ENCODE results near the gene NUDT2.
"Not testable (repeated sequence)": the region's sequence is repeated elsewhere in the genome, so short reads cannot be mapped to it uniquely, and the experiment has no call there.

NUDT2 gene

DNA sequence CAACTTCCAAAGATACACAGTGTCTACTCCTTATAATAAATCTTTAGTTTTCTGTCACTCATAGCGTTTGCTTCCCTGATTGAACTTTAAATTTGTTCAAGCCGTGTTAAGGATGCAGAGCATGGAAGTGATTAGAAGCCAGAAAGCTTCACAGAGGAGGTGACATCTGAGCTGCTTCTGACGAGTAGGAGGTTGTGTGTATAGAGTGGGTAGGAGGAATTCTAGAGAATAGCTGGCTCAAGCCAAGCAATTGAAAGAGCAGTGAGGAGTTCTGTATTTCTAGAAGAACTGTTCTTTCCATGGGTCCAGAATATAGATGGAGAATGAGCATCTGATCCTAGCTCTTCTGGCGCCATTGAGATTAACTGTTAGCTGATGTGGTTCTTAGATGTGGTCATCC, 6.0 kb downstream of the NUDT2 start:
- ATAC-seq, result no peak
- no peak for DNase-seq

DNA sequence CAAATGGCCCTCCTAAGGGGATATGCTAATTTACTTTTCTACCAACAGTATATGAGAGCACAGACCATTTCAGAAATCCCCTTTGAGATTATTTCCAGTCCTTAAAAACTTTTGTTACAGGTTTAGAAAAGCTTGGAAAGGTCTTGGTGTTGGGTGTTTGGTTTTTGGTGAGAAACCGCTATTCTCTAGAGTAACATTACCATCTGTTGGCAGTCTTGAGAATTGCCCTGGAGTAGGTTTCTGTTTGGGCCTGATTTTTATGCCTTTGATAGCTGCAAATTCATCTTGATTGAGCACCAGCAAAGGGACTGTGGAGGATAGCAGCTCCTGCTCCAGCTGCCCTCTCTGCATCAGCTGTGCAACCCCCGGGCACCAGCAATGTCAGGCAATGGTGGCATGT, 8.0 kb downstream of the NUDT2 start:
- ATAC-seq (no peak), DNase-seq (no peak)

DNA sequence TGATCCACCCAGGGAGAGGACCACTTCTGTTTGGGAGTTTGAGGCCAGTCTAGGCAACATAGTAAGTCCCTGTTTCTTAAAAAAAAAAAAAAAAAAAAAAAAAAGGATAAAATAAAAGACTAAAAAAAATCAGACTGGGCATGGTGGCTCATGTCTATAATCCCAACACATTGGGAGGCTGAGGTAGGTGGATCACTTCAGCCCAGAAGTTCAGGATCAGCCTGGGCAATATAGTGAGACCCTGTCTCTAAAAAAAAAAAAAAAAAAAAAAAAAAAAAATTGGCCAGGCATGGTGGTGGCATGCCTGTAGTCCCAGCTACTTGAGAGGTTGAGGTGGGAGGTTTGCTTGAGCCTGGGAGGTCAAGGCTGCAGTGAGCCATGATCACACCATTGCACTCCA, 8.7 kb downstream of the NUDT2 start:
- ATAC-seq, result not testable (repeated sequence)

DNA sequence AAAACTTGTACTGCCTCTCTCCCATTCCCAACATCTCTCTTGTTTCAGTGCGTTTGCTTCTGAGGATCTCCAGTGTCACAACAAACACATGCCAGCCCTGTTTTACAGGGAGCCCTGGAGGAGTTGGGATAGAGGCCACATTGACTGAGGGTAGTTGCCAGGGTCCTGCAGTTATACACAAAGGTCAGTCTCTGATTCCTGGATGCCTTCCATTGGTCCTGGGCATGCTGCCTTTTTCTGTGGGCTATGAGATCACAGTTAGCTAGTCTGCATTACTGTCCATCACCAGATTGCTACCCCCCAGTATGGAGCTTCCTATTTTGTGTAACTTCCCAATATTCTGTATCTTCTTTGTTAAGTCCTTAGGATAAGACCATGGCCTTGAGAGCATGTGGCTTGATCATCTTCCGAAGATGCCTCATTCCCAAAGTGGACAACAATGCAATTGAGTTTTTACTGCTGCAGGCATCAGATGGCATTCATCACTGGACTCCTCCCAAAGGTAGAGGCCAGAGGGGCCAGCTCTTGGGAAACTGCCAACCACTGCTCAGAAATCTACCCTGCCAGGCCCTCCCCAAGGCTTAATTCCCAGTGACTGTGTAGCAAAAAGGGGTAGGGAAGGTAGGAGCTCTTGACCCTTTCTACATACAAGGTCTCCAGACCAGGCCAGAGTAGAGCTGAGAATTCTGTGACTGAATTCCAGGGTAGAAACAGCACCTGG, 9.5 kb downstream of the NUDT2 start:
- ATAC-seq, result no peak
- DNase-seq, result no peak

More for the DNA sequence above, 8.7 kb downstream of the NUDT2 start:
- DNase-seq, result not testable (repeated sequence)

DNA sequence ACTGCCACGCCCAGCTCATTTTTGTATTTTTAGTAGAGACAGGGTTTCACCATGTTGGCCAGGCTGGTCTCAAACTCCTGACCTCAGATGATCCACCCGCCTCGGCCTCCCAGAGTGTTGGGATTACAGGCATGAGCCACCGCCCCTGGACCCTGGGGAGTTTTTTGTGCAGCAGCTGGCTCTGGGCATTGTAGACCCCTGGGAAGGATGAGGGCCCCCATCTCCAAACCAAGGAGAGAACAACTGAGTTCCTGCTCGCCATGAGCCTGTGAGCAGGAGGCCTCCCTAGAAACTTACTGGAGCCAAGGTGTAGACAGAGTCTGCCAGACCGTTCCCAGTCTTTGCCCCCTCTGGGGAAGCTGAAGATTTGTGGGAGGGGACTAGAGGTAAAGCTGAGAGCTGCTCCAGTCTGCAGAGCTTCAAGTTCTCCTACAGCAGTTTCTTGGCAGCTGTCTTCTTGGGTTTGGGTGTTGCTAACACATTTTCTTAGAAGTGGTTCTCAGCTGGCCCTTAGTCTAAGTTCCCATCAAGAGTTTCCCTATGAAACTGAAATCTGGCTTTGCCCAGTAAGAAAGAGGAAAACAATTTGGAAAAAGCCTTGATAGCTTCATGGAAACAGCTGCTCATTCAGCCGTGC, 12.4 kb downstream of the NUDT2 start:
- no peak for DNase-seq
- no peak for ATAC-seq

DNA sequence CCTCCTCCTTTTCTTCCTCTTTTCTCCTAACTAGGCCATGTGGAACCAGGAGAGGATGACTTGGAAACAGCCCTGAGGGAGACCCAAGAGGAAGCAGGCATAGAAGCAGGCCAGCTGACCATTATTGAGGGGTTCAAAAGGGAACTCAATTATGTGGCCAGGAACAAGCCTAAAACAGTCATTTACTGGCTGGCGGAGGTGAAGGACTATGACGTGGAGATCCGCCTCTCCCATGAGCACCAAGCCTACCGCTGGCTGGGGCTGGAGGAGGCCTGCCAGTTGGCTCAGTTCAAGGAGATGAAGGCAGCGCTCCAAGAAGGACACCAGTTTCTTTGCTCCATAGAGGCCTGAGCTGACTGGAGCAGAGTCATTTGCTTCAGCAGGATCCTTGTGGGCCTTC, 13.7 kb downstream of the NUDT2 start:
- DNase-seq, result no peak
- ATAC-seq, result no peak

DNA sequence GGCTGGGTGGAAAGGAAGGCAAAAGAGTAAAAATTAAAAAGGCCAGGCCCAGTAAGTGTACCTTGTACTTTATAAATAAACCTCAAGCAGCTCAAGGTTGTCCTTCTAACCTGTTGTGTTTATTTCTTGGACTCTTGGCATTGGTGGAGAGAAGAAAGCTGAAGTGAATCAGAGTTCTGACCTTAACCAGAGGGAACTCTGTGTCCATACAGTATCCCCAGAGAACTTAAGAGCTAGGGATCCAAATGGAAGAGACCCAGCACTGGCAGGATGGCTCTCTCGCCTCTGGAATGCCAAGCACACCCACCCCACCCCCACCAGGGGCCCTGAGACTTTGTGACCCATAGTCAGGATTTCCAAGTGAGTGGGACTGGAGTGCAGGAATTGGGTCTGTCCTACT, 14.2 kb downstream of the NUDT2 start:
- ATAC-seq (no peak), DNase-seq (no peak)

DNA sequence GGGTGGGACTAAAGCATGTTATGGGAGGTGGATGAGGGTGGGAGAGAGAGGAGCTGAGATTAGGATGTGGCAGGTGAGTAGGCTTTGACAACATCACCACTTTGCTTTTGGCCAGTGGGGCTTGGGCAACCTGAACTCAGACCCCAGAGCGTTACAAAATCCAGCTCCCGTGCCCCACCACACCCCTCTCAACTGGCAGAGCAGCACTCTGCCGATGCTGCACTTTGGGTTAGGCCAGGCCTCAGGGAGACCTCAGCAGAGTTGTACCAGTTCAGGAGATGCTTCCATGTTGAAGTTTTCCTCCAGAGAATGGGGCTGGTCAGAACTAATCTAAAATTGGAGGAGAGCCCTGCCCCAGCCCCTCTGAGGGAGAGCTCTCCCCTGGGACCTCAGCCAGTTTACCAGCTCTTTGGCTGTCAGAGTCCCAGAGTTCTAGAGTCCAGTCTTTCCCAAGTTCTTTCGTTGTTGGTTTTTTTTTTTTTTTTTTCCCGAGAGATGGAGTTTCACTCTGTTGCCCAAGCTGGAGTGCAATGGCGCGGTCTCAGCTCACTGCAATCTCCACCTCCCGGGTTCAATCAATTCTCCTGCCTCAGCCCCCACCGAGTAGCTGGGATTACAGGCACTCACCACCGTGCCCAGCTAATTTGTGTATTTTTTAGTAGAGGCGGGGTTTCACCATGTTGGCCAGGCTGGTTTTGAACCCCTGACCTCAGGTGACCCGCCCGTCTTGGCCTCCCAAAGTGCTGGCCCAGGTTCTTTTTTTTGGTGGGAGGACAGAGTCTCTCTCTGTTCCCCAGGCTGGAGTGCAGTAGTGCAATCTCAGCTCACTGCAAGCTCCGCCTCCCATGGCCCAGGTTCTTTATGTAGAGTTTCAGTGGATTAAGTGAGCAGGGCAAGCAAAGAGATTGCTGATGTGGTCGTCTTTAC, 17.8 kb downstream of the NUDT2 start:
- no peak for DNase-seq

DNA sequence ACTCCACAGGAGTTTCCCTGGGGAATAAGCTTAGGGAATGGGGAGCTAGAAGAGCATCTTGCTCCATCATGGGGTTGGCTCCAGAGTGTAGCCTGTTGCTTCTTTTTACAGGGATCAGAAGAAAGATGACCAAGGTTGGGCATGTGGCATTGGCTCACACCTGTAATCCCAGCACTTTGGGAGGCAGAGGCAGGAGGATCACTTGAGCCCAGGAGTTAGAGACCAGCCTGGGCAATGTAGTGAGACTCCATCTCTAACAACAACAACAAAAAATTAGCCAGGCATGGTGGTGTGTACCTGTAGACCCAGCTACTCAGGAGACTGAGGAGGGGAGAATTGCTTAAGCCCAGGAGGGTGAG, 18.4 kb downstream of the NUDT2 start:
- DNase-seq, result no peak
- no peak for ATAC-seq

More for the DNA sequence above, 17.8 kb downstream of the NUDT2 start:
- ATAC-seq, result no peak

DNA sequence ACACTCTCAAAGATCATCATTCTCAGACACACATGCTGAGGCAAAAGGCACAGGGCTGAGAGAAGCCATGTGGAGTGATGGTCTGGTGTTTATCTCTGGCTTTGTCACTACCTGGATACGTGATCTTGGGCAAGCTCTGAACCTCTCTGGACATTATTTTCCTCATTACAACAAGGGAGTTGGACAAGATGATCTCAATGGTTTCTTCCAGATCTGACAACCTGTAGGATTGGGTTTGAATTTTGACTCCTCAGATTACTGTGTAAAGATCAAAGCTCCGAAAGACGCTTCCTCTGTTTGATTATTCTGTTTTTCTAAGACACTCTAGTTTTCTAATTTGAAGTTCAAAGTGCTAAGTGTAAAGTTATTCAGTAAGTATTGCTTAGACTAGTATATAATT, 20.0 kb downstream of the NUDT2 start:
- no peak for DNase-seq
- ATAC-seq, result no peak

DNA sequence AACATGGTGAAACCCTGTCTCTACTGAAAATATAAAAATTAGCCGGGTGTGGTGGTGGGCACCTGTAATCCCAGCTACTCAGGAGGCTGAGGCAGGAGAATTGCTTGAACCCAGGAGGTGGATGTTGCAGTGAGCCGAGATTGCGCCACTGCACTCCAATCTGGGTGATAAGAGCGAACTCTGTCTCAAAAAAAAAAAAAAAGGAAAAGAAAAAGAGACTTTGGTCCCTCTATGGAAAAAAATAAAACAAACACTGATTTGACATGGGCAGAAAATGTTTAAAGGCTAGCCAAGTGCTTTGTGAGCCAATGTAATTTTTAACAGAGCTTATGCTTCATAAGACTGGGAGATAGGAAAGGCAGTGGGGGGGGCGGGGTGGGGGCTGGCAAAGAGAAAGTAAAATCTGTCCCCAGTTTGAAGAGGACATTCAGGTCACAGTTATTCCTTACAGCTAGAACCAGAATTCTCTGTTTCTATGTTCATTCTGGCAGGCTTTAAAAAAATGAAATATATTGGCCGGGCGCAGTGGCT, 22.8 kb downstream of the NUDT2 start:
- not testable (repeated sequence) for DNase-seq, ATAC-seq

DNA sequence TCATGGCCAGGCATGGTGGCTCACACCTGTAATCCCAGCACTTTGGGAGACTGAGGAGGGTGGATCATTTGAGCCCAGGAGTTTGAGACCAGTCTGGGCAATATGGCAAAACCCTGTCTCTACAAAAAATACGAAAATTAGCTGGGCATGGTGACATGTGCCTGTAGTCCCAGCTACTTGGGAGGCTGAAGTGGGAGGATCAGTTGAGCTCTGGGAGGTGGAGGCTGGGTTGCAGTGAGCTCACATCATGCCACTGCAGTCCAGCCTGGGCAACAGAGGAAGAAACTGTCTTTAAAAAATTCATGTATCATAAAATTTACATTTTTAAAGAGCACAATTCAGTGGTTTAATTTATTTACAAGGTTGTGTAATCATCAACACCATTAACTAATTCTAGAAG, 23.6 kb downstream of the NUDT2 start:
- not testable (repeated sequence) for DNase-seq, ATAC-seq

DNA sequence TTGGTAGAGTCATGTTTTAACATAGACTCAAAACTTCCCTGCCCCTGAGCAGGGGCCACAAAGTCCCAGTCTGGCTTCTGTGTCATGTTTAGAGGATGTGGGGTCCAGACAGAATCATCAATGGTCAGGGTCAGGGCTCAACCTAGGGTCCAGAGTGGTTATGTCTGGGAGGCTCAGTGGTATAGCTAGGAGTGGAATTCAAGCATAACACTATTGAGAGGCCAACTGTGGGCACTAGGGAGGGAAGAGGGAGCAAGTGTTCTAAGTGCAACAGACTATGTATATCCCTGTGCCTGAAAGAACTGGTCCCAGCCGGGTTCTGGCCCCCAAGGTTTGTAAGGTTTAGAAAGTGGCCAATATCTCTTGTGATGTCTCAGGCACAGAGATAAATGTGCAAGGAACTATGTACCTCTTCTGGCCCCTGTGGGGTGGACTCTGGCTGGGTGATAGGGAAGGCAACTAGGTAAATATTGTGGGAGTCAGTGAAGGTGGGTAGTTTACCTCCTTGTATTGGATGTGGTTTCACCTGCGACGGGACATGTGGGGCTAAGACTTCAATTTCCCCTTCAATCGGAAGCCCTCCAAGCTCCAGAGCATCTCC, 33.3 kb downstream of the NUDT2 start:
- DNase-seq, result no peak
- ATAC-seq, result no peak

DNA sequence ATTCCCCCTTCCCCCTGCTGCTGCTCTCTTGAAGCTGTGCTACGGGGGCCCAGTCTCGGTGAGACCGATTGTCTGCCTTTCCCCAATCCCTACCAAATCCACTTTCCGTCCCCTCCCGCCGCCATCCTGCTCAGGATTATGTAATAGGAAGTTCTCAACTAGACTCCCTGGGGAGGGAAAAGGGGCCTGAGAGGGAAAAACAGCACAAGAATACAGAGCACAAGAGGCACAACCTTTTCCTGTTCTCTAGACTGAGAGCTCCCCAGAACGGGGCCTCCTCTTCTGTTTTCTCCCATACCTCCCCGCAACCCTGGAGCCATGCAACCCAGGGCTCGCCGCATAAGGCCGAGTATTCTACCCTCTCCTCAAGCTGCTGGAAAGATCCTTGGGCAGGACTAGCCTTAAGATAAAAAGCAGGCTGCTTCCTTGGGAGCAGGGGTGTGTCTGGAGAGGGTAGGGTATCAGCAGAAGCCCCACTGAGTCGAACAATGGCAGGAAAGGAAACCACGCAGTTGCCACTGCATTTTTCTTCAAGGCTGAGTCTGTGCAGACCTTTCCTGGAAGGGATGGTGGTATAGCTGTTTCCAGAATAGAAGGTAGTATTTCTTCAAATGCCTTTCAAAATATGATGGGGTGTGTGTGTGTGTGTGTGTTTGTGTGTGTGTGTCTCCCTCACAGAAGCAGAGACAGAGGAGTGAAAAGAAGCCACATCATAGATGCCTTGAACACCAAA, 34.4 kb downstream of the NUDT2 start:
- no peak for ATAC-seq
- no peak for DNase-seq

DNA sequence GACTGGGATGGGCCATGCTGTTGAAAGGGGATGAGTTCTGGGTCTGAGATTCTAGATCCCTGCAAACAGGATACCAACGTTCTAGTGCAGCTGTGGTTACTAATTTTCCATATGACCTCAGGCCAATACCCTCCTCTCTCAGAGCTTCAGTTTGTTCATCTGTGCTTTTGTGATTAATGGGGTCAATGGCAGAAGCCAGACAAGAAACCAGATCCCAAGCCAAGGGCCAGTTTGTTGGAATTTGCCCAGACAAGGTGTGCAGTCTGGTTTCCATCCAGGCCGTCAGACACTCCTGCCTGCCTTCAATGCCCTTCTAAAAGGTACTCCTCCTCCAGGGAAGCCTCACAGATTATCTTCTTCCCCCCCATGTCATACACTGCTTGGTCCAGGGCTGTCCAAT, 35.9 kb downstream of the NUDT2 start:
- DNase-seq, result no peak
- ATAC-seq, result no peak

DNA sequence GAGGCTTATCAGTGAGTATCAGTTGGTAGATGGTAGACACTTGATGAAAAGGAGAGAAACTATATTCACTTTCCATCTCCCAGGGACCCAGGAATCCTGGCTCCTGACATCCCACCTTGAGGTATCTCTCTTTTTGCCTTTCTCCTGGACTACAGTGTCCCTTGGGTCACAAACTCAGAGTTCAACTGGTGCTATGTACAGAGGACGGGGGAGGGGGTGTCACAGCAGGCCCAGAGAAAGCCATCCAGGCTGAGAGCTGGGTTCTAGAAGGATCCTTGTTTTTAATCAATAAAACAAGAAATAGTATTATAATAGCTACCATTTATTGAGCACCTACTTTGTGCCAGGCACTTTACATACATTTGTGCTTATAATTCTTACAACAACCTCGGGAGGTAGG, 37.0 kb downstream of the NUDT2 start:
- no peak for DNase-seq
- no peak for ATAC-seq

DNA sequence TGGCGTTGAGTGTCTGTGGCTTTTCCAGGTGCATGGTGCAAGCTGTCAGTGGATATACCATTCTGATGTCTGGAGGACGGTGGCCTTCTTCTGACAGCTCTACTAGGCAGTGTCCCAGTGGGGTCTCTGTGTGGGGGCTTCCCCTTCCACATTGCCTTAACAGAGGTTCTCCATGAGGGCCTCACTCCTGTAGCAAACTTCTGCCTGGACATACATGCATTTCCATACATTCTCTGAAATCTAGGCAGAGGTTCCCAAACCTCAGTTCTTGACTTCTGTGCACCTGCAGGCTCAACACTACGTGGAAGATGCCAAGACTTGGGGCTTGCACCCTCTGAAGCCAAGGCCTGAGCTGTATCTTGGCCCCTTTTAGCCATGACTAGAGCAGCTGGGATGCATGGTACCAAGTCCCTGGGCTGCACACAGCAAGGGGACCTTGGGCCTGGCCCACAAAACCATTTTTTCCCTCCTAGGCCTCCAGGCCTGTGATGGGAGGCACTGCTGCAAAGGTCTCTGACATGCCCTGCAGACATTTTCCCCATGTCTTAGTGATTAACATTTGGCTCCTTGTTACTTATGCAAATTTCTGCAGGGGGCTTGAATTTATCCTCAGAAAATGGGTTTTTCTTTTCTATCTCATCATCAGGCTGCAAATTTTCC, 38.5 kb downstream of the NUDT2 start:
- ATAC-seq, DNase-seq: not testable (repeated sequence)

DNA sequence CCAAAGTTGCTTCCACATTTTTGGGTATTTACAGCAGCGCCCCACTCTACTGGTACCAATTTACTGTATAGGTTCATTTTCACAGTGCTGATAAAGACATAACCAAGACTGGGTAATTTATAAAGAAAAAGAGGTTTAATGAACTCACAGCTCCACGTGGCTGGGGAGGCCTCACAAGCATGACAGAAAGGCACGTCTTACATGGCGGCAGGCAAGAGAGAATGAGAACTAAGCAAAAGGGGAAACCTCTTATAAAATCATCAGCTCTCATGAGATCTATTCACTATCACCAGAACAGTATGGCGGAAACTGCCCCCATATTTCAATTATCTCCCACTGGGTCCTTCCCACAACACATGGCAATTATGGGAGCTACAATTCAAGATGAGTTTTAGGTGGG, 39.4 kb downstream of the NUDT2 start:
- not testable (repeated sequence) for DNase-seq, ATAC-seq

DNA sequence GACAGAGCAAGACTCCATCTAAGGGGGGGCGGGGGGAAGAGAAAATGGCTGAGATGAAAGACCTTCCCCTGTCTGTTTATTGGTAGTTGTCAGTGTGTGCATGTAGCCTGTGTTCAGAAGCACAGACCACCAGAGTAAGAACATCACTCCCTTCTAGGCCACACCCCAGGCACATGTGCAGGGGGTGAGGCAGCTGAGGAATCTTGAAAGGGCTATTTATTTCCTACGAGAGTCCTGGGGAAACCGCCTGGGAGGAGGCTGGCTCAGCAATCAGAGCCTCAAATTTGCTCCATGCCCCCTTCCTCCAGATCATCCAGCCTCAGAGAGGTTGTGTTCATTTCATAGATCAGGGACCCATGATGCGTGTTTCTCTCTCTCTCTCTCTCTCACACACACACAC, 40.3 kb downstream of the NUDT2 start:
- no peak for DNase-seq
- ATAC-seq, result no peak

DNA sequence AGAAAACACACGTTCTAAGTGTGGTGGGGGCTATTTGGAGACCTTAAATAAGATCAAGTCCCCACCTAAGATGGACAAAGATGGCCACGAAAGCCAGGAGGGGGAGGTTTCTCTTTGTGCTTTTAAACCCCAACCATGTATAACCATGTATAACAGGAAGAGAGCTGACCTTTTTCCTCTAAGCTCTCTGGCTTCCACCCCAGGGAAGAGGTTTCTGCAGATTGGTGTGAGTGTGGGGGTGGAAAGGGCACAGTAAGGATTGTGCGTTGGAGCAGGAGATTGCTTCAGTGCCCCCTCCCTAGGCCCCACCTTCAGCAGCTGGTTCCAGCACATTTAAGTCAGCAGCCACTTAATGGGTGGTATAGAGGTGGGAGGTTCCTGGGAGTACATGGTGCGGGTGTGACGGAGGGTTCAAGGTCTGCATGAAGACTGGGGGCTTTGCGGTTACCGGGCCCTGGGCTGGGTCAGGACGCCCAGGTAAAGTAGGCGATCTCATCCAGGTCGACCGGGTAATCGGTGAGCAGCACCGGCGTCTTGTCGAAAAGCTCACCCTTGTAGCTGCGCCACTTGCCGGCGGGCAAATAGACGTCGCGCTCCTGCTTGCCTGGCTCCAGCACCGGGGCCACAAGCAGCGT, 41.1 kb downstream of the NUDT2 start:
- DNase-seq (no peak), ATAC-seq (no peak)
